T1000 (cell line): ENCODE measurements around the gene C19orf38.
"Not testable (repeated sequence)": the region's sequence is repeated elsewhere in the genome, so short reads cannot be mapped to it uniquely, and the experiment has no call there.

Experiments used
- DNase-seq: peaks from one replicate; lab custom pipeline; 2025; ENCODE audit warnings: mixed read lengths; lab: John Stamatoyannopoulos, UW

C19orf38 gene

GRCh38 chr19:10876459-10877240, 28.4 kb downstream of the C19orf38 start:
- no peak for DNase-seq

GRCh38 chr19:10877608-10878007, 29.4 kb downstream of the C19orf38 start:
- not testable (repeated sequence) for DNase-seq

- no peak for DNase-seq
These were observed 30.0 kb downstream of the C19orf38 start for GRCh38 chr19:10878253-10878652.

GRCh38 chr19:10881403-10882107, 33.3 kb downstream of the C19orf38 start:
- no peak for DNase-seq

GRCh38 chr19:10882108-10882457, 33.9 kb downstream of the C19orf38 start:
- DNase-seq: no peak

- no peak for DNase-seq
These were observed 36.1 kb downstream of the C19orf38 start for GRCh38 chr19:10884274-10884673.

GRCh38 chr19:10885201-10886169, 37.3 kb downstream of the C19orf38 start:
- no peak for DNase-seq

GRCh38 chr19:10887616-10888367, 39.6 kb downstream of the C19orf38 start:
- DNase-seq: no peak

GRCh38 chr19:10888421-10888866, 40.2 kb downstream of the C19orf38 start:
- DNase-seq: no peak

GRCh38 chr19:10889880-10890279, 41.7 kb downstream of the C19orf38 start:
- DNase-seq: no peak

- DNase-seq: no peak
These were observed 43.3 kb downstream of the C19orf38 start for GRCh38 chr19:10891405-10892086.

- no peak for DNase-seq
These were observed 44.0 kb downstream of the C19orf38 start for GRCh38 chr19:10892256-10892655.

- DNase-seq: no peak
These were observed 46.6 kb downstream of the C19orf38 start for GRCh38 chr19:10894911-10895213.

GRCh38 chr19:10895363-10895762, 47.1 kb downstream of the C19orf38 start:
- DNase-seq: no peak

- DNase-seq: no peak
These were observed 47.7 kb downstream of the C19orf38 start for GRCh38 chr19:10895920-10896319.

- no peak for DNase-seq
These were observed 48.8 kb downstream of the C19orf38 start for GRCh38 chr19:10896851-10897526.

GRCh38 chr19:10898633-10899032, 50.4 kb downstream of the C19orf38 start:
- DNase-seq: no peak

GRCh38 chr19:10899151-10899653, 51.0 kb downstream of the C19orf38 start:
- no peak for DNase-seq

GRCh38 chr19:10907925-10908324, 59.7 kb downstream of the C19orf38 start:
- no peak for DNase-seq

- no peak for DNase-seq
These were observed 60.3 kb downstream of the C19orf38 start for GRCh38 chr19:10908380-10908960.
